TTC549 (cell line): ENCODE data around the gene CGNL1.

Source experiments
- FAIRE-seq: peaks from 2 replicates; lab custom pipeline; 2012; peaks lifted over from hg19 to GRCh38; lab: Jason Lieb, UNC

The CGNL1 gene

DNA sequence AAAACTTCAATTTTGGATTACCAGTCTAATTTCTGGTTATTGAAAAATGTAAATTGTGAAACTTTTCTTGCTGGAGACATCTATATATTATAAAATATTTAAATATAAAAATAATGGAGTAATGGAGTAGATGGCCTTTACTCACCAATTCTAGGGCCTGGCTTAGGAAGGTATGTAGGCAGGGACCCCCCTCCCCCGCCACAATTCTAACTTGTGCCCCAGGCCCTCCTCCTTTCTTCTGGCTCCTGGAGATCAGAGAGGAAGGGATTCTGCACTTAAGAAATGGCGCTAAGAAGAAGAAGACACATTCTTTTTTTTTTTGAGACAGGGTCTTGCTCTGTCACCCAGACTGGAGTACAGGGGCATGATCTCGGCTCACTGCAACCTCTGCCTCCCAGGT, 49.5 kb downstream of the CGNL1 start:
- FAIRE-seq: no peak

DNA sequence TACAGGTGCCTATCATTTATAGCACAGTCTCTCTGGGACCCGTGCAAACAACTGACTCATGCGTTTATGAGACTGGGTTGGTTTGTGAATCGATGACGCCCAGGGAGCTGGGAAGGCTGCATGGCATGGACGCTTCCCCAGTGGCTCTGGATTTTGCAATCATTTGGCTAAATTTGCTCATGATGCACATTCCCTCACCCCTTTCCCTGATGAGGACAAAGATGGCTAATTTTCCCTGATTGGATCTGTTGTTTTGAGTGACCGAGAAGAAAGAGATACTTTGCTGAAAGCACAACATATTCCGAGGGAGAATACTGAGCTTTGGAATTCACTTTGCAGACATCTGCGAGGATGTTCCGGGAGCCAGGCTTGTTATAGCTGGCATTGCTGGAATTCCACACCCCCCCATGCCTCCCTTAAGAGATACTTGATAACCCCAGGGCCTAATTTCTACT, 51.1 kb downstream of the CGNL1 start:
- FAIRE-seq: no peak

GRCh38 chr15:57432141-57432741, 55.9 kb downstream of the CGNL1 start:
- no peak for FAIRE-seq

DNA sequence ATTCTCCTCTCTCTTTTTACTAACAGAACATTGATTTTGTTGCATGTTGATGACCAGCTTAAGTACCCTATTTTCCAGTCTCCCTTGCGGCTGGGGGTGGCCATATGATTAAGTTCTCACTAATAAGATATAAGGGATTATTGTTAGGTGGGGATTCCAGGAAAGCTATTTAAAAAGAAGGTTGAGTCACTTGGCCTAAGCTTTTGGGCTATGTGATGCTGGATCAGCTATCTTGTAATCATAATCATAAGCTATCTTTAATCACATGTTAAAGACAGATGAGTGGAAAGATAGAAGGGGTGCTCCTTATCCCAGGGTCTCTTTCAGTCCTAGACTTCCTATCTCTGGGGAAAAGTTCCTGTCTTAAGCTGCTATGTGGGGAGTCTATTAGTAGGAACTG, 59.9 kb downstream of the CGNL1 start:
- FAIRE-seq: no peak

DNA sequence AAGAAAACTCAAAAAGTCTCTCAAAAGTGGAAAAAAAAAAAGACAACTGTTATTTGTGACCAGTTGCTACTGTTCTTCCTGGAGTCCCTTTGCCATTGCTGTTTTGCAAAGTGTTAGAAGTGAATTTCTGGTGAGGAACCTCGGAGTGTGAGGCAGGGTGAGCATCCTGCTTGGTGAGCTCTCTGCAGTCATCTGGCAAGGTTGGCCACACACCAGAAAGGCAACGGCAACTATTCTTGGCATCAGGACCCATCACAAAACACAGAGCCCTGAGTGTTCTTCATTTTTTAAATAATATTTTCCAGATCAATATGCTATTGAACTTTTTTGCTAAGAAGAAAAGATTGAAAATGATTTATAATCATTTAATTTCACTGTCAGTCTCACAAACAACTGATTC, 60.7 kb downstream of the CGNL1 start:
- no peak for FAIRE-seq

GRCh38 chr15:57437564-57437963, 61.3 kb downstream of the CGNL1 start:
- no peak for FAIRE-seq

- no peak for FAIRE-seq
Observed at GRCh38 chr15:57438166-57438565, 61.9 kb downstream of the CGNL1 start.

DNA sequence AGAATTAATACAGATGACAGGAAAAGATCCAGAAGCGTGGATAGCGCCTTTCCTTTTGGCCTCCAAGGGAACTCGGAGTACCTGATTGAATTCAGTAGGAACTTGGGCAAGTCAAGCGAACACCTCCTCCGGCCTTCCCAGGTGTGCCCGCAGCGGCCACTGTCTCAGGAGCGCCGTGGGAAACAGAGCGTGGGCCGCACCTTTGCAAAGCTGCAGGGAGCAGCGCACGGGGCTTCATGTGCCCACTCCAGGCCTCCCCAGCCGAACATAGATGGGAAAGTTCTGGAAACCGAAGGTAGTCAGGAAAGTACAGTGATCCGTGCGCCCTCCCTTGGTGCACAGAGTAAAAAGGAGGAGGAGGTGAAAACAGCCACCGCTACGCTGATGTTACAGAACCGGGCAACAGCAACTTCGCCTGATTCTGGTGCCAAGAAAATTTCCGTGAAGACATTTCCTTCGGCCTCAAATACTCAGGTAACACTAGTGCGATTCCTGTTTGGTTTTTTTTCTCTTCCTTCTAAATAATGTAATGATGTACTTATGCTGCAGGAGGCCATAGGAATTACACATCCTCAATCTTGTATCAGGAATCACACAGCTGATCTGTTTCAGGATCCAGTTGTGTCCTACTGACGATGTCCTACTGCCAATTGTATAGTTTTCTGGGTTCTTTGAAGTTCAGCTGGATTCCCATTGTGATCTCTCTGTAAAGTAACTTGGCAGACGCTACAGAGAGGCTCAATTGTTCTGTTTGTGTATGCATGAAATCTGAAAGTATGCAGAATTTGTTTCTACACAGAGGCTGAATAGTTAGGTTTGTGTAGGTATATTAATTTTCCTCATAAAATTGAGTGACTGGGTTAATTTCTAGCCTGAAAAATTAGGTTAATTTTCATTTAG, 63.1 kb downstream of the CGNL1 start:
- no peak for FAIRE-seq

- no peak for FAIRE-seq
Observed at GRCh38 chr15:57440167-57440566, 63.9 kb downstream of the CGNL1 start.

DNA sequence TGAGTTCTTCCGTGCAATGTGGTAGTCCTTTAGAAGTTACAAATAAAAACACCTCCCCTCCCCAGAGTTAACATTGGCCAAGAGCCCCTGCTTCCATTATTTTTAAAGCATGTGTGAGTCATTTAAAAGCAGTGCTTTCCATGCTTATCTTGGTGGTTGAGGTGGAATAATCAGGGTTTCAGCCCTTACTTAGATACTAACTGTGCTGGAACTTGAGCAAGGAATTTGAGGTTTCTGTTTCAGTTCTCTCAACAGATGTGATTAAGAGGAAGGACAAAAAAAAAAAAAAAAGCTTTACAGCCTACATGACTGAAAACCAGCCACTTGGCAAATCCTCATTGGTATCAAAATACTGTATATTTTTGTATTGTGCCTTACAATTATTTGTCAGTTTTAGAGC, 64.5 kb downstream of the CGNL1 start:
- FAIRE-seq: no peak

- no peak for FAIRE-seq
Observed at GRCh38 chr15:57442335-57442734, 66.0 kb downstream of the CGNL1 start.

DNA sequence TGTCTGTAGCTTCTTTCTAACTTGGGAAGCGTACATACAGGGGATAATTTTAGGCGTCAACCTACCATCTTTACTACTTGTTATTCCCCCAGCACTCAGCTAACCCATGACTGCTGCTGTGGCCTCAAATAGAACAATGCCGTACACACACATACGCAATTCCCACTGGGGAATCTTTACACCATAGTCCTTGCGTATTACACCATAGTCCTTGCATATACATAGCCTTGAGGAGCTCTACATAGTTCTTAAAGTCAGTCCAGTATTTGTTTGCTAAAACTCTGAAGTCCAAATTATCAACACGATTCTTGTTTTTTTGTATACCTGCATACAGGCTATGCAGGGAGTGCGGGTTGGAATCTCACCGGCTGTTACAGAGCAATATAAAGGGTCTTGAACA, 67.2 kb downstream of the CGNL1 start:
- no peak for FAIRE-seq

DNA sequence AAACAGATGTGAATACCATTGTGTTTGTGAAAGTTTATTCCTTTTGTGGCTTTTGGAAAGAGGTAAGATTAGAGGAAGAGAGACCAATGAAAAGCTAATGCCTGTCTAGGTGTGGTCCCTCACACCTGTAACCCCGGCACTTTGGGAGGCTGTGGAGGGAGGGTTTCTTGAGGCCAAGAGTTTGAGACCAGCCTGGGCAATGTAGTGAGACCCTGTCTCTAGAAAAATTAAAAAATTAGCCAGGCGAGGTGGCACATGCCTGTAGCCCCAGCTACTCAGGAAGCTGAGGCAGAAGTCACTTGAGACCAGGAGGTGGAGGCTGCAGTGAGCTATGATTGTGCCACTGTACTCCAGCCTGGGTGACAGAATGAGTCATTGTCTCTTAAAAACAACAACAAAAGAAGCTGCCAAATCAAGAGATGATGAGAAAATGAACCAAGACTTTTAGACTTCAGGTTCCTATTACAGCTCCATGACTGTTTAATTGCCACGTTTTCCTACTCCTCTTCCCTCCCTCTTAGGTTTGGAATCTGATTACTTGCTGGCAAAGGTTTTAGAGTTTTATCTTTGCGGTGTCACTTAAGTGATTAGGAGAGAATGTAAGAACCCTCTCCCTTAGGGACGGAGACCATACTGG, 68.7 kb downstream of the CGNL1 start:
- no peak for FAIRE-seq

GRCh38 chr15:57445872-57446271, 69.6 kb downstream of the CGNL1 start:
- no peak for FAIRE-seq

DNA sequence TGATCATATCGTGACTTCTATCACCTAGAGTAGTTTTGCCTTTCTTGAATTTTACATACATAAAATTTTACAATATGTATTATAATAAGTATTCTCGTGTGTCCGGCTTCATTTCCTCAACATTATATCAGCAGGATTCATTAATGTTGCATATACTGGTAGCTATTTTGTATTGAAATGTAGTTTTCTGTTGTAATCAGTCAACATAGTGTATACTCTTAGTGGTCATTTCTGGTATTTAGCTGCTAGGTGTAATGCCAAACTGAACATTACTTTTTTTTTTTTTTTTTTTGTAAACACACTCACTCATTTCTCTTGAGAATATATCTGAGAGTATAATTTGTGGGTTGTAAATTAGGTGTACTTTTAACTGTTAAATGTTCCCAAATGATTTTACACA, 70.1 kb downstream of the CGNL1 start:
- no peak for FAIRE-seq

- FAIRE-seq: no peak
Observed at GRCh38 chr15:57451555-57451954, 75.2 kb downstream of the CGNL1 start.

DNA sequence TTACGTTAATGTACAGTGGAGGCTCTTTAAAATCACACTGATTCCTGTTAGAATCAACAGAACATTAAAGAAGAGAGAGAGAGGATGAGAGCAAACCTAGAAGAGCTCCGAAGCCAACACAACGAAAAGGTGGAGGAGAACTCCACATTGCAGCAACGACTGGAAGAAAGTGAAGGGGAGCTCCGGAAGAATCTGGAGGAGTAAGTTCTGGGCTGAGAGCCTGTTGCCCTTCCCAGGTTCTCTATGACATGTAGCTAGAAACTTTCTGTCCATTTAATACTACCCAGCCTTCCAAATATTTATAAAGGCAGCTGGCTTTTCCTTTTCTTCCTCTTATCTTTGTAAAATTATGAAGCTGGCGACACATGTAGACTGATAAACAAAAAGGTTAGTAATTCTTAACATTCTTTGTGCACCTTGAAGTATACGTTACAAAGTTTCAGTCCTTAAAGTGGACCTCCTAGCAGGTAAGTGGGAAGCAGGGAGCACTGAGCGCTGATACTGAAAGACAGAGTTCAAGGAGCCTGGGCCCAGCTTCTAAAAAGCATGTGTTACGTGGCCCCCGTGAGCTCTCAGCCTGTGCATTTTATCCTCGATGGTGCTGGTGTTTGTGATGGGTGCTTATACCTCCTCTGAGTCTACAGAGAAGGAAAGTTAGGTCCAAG, 75.9 kb downstream of the CGNL1 start:
- no peak for FAIRE-seq

DNA sequence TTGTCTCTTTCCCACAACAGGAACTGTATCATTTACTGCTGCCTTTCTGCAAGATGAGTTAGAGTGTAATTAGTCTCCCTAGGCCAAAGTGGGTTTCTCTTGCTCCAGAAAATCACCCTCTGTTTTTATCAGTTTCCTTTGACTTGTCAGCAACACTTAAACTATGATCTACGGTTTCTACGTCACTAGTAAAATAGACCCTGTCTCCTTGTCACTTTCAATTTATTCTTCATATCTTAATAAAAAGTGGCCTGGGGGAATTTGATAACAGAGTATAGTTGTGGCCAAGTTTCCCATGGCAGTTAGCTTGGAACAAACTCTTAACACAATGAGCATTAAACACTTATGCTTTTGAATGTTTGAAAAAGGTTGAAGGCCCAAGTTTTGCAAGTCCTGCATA, 79.6 kb downstream of the CGNL1 start:
- no peak for FAIRE-seq

DNA sequence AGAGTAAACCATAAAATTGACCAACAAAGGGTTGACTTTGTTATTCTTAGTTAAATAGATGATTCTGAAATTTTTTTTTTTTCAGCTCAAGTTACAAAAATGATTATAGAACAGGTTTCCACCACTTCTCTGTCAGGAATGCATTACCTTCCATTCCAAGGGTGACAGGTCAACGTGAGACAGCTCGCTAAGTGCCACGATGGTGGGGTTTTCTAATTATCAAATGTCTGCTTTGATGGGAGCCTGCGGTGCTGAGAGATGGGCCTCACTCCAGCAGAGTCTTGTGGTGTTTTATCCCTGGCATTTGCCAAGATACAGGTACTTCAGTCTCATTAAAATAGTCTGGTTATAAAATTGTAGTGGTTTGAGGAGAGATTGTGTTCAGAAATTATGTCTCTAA, 80.3 kb downstream of the CGNL1 start:
- no peak for FAIRE-seq

DNA sequence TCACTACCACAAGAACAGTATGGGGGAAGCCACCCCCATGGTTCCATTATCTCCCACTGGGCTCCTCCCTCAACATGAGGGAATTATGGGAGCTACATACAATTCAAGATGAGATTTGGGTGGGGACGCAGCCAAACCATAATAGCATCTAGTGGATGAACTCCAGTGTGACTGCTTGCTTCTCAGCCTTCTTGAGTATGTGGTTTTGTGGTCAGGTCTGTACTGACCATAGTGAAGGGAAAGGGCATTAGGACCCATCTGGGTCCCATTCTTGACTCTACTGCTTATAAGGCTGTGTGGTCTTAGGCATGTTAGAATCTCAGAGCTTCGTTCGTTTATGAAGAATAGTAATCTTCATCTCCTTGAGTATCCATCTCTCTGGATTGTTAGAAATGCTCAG, 81.4 kb downstream of the CGNL1 start:
- FAIRE-seq: no peak

DNA sequence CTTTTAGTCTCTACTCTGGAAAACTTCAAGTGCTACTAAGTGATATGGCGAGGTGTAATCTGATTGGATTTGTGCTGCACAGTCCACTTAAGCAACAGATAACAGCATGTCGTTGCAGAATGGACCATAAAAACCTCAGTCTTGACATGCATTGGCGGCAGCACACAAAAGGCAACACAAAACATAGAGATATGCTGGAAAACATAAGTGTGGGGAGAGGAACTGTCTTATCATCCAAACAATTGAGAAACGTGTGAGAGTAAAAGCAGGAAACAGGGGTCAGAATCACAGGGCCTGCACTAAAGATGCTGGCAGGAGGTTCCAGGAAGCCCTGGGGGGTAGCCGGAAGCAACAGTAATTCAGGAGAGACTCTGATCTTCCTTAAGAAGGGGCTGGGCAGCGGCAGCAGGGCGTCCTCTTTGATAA, 82.1 kb downstream of the CGNL1 start:
- no peak for FAIRE-seq

DNA sequence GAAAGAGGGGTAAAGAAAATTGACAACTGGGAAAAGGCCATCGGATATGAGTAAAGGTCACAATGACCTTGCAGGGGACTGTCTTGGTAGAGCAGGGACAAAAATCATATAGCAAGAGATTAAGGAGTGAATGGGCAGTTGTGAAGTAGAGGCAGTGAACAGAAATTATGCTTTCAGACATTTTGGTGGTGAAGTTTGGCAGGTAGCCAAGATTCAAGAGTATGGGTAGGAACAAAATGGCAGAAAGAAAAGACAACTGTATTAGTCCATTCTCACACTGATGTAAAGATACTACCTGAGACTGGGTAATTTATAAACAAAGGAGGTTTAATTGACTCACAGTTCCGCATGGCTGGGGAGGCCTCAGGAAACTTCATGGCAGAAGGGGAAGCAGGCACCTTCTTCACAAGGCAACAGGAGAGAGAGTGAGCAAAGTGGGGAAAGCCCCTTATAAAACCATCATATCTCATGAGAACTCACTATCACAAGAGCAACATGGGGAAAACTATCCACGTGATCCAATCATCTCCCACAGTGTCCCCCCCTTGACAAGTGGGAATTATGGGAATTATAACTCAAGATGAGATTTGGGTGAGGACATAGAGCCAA, 84.0 kb downstream of the CGNL1 start:
- no peak for FAIRE-seq
